Suppressor macrophage treated with lipopolysaccharide for 4 hours (primary cell): ENCODE measurements around the gene BEST1.

Source experiments
- DNase-seq: peaks from one replicate; pipeline ENCODE4 v3.0.0-alpha.2; 2020

Gene BEST1

GRCh38 chr11:61950035-61950547 is at the start of gene BEST1:
Gene BEST1 (plus strand): TSS chr11:61950351. CDS start chr11:61951807, 1,456 bp downstream.
- no peak for DNase-seq

DNA sequence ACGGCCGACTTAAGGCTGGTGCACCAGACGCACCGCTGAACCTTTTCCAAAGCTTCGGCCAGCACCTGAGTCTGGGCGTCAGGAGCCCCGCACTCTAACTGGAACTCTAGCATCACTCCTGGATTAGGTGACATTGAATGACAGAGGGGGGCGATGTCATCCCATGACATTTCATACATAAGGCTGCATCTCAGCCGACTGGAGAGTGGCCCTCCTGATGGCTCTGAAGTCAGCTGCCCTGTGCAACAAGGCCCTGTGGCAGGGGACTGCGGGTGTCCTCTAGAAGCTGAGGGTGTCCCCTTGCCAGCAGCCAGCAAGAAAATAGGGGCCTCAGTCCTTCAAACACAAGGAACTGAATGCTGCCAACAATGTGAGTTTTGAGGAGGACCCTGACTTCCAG is 48.8 kb upstream of the BEST1 start:
- DNase-seq, result no peak

DNA sequence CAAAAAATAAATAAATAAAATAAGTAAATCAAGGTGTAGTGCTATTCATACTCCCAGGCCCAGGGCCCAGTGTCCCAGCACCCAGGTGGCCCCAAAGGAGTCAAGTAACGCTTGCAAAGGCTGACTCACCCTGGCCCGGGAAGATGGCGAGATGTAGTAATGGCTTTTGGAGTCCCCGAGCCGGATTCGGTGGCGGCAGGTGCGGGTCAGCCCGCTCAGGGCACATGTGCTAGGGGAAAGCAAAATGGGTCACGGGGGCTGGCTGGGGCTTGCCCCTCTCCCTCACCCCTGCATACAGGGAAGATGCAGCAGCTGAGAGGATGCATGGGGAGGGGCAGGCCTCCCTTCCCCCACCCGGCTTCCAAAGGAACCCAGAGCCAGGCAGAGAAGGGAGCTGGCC is 47.8 kb upstream of the BEST1 start:
- DNase-seq, result no peak

DNA sequence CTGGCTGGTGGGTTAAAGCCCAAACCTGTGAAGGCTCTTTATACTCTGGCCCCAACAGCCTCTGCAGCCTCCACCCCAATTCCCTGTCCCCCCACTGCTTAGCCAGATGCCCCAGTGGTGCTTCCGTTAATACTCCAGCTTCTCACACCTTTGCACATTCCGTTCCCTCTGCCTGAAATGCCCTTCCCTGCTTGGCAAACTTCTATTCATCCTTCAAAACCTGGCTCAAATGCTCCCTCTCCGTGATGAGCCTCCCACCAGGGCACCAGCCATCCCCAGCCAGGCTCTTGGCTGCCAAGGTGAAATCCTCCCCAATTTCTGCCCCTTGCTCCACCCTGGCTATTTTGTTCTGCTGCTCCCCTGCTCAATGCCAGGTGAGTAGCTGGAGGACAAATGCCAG is 46.3 kb upstream of the BEST1 start:
- DNase-seq, result no peak

DNA sequence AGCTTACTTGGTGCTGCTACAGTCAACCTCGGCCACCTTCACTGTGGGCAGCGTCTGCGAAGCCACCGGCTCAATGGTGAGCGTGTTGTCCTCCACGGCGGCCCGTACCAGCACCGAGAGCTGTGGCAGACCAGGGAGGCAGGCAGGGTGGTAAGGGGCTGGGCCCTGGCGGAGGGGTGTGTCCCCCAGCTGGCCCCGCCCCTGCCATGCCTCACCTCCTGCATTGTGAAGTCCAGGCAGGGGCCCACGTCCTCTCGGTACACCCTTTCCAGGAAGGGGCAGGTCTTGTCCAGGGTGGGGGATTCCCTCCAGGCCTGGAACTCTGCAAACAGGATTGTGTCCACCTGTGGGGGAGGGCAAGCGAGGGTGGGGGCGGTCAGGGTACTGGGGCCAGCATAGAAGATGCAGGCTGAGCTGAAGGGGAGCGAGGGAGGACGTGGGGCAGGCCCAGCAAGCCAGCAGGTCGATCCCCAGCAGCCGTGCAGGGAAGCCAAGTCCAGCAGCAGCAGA is 45.6 kb upstream of the BEST1 start:
- DNase-seq, result no peak

DNA sequence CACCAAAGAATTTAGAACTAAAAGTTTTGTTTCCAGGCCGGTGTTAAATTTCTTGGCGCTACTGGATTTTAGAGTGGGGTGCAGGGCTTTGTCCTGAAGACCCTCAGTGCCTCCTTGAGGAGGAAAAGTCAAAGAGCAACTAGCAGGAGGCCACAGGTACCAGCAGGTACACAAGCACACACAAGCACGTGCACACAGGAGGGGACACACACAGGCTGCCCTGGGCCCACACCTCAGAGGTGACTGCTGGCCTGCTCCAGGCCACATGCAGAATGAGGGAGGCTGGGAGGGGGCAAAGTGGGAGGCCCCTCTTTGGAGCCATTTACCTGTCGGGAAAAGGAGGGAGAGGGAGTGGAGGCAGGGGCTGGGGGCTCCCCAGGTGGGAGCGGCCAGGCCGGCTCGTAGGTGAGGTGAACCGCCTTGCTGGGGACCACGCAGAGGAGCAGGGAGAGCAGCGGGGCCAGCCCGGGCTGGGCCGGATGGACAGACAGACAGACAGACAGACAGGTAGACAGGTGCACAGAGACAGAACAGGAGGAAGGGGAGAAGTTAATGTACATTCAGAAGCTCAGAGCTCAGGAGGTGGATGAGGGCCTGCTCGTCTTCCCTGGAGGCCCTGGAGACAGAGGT is 45.0 kb upstream of the BEST1 start:
- DNase-seq, result no peak

GRCh38 chr11:61905801-61906521 is 44.2 kb upstream of the BEST1 start:
- DNase-seq, result no peak

DNA sequence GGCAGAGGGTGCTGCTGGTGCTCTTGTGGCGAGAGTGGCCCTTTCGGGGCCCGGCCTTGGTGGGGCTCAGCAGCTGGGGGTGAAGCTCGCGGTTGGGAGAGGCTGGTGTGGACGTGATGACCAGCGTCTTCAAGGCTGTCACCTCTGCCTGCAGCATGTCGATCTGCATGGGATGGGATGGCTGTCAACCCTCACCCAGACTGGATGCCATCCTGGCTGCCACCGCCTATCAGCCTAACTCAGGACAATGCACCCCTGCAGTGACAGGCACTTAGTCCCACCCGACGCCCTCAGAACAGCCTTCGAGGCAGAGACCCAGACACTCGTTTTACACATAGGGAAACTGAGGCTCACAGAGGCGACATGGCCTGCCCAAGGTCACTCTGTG is 43.6 kb upstream of the BEST1 start:
- DNase-seq, result no peak

GRCh38 chr11:61907282-61907681 is 42.9 kb upstream of the BEST1 start:
- DNase-seq, result no peak

- no peak for DNase-seq
Observed at GRCh38 chr11:61907871-61908729, 42.1 kb upstream of the BEST1 start.

- DNase-seq, result no peak
Observed at GRCh38 chr11:61908730-61909316, 41.3 kb upstream of the BEST1 start.

DNA sequence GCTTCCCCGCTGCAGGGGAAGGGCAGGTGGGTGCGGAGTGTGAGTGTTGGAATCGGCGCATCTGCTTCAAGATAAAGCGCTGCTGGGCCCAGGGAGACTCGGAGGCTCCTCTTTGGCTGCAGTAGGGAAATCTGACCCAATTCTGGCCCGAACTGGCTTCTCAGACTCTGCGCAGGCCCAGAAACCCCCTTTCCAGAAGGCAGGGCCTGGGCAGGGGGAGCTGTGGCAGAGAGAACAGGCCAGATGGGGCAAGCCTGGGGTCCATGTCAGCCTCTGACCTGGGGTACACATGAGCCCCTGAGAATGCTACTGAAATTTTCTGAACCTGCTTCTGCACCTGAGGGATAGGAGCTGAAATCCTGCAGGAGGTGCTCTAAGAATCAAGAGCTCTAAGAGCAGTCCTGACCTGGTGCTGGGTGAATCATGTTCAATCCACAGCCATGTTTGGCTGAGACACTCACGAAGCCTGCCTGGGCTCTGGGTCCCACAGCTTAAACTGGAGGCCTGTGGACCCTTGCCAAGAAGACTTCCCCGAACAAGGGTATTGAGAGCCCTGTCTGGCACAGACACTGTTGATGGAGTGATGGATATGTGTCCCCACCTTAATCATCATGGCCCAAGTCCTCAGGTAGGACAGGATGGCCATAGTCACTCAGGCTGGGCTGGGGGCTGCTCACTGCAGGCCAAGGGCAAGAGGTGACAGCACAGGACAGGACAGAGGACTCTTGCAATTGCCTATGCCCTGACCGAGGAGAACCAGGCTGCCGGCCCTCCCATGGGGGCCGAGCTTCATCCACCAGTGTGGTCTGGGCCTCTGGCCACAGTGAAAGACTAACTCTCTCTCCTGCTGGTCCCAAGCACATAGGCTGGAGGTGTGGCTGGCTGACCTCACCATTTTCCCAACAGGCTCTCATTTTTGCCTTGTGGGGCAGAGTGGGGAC is 39.7 kb upstream of the BEST1 start:
- DNase-seq, result no peak

DNA sequence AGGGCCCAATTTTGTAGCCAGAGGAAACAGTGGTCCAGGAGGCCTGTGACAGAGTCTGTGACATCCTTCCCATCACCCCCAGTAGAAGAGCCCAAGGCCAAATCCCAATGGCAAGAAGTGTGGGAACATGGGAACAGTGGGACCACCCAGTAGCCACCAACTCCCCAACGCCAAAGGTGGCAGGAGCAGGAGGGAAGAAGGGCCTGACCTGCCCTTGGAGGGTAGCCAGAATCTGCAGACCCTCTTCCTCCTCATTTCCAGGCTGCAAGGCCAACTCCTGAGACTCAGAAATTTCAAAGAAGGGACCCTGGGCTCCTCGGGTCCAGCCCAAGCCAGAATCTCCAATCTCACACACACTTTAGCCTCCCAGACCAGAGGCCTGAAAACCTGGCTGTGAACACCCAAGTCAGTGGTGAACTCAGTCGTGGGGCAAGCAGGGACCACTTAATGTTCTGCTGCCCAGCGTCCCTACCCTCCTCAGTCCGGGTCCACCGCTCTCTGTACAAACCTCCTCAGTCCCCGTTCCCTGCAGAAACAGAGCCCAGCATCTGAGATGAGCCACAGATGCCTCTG is 38.9 kb upstream of the BEST1 start:
- DNase-seq, result no peak

DNA sequence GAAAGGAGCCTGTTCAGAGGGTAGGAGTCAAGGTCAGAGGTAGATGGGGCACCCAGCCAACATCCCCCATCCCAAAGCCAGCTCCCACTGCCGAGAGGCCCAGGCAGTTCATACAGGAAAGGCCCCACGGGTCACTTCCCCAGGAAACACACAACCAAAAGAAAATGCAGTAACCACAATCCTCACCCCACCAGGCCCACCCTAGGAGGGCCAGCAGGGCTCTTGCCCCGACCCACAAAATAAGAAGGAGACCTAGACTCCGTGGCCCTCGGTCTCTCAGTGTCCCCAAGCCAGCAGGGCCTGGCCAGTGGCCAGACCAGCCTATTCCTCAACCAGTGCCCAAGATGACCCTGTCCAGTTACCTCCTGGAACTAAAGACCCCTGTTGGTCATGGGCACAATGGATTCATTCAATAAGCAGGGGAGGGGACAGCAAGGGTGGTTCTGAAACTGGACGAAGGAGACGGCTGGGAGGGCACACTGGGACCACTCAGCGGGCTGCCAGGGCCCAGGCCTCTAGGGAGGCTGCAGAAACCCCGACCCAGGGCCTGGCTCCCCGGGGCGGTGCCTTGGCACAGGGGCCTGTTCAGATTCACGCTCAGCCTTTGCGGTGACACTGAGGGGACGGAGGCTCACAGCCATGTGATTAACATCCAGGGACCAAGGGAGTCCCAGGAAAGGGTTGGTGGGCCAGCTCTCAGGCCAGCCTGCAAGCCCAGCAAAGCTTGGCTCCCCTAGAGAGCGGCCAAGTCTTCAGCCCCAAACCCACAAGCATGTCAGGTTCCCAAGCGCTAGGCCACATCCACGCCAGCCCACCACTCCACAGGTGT is 38.2 kb upstream of the BEST1 start:
- DNase-seq, result no peak

- DNase-seq, result peak; percentile 87
Observed at GRCh38 chr11:61912530-61912898, 37.6 kb upstream of the BEST1 start.

DNA sequence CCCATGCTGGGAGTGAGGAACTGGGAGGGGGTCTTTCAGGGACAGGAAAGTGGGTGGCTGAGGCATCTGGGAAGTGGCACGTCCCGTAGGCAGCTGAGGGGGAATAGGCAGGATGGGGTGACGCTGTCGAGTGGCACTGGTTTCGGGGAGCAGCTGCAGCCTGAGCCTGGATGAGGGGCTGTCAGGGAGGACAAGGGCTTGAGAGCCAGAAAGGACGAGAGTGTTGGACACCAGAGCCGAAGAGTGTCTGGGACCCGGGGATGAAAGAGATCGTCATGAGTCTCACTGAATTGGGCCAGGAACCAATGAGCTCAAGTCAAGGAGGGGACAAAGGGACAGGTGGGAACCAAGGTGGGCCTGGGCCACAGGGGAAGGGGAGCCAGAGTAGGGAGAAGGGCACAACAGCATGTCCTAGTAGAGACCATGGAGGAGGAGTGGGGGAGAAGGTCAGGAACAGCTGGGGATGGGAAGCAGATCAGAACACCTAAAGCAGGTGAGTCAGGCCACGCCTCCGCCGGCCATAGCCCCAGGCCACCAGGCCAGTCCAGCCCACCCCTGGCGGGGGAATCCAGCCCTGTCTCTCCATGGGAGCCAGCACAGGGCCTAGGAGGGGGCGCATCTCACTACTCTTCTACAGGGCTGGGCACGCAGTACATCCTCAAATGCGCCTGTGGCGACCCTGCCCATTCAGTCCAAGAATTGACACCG is 37.0 kb upstream of the BEST1 start:
- DNase-seq, result no peak

- DNase-seq, result no peak
Observed at GRCh38 chr11:61913699-61914395, 36.3 kb upstream of the BEST1 start.

- DNase-seq, result no peak
Observed at GRCh38 chr11:61914471-61915171, 35.5 kb upstream of the BEST1 start.
